Stimulated activated CD4-positive, alpha-beta T cell treated with anti-CD3 and anti-CD28 coated beads, TNF-alpha, amount 100 ng/mL, for 4 hours (primary cell): ENCODE results near the gene GRK7.
"Not testable (repeated sequence)": the region's sequence is repeated elsewhere in the genome, so short reads cannot be mapped to it uniquely, and the experiment has no call there.

Experiments used
- DNase-seq, 3 experiments: peaks; one replicate each; pipeline ENCODE4 v3.0.0-alpha.2; 2020; ENCODE audit warnings: low read depth in 3 of 3

The GRK7 gene

DNA sequence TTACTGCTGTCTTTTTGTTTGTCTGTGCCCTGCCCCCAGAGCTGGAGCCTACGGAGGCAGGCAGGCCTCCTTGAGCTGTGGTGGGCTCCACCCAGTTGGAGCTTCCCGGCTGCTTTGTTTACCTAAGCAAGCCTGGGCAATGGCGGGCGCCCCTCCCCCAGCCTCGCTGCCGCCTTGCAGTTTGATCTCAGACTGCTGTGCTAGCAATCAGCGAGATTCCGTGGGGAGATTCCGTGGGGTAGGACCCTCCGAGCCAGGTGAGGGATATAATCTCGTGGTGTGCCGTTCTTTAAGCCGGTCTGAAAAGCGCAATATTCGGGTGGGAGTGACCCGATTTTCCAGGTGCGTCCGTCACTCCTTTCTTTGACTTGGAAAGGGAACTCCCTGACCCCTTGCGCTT is 656 bp upstream of the GRK7 start:
- not testable (repeated sequence) for DNase-seq

DNA sequence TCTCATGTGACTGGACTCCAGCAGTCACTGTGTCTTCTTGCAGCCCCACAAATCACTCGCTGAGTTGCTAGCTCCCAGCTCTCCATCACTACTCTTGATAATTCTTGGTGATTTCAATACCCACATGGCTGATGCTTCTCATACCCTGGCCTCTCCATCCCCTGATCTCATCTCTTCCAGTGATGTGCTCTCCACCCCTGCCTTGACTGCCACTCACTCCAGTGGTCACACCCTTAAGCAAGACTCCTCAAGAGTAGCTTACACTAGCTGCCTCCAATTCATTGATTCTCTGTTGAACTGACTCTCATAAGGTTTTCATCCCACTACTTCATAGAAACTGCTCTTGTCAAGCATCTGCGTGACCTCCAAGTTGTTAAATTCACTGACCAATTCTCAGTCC is 837 bp downstream of the GRK7 start:
- no peak for DNase-seq

- DNase-seq = no peak
Measured at GRCh38 chr3:141764465-141764864, 1.3 kb downstream of the GRK7 start.

DNA sequence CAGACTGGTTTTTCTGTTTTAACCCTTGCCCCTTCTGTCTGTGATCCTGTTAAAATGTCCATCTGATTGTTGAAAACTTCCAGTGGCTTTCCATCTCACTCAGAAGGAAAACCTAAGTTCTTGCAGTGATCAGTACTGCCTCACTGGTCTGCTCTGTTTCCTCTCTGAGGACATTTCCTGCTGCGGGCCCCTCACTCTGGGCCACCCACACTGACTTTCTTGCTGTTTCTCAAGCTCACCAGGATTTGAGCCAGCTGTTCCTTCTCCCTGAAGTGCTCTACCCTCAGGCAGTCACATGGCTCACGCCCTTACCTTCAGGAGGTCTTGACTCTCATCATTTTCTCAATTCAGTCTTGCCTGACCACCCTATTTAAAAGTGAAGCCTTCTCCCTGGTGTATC is 1.8 kb downstream of the GRK7 start:
- DNase-seq = no peak

DNA sequence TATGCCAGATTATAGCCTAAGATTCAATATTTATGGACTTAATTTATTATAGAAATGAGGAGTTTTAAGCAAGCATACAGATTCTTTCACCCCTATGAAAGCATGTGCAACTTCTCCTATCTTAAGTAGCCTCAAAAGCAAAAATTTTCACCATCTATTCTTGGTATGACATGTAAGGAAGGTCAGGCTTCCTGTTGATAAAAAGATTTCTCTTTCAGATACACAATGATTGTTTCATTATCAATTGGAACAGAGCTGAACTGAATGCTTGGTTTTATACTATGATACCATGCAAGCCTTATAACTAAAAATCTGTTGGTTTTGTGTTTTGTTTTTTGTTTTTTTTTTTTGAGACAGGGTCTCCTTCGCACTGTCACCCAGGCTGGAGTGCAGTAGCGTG is 3.9 kb downstream of the GRK7 start:
- DNase-seq = no peak

GRCh38 chr3:141769221-141769894 is 6.2 kb downstream of the GRK7 start:
- DNase-seq = no peak

GRCh38 chr3:141773676-141774075 is 10.5 kb downstream of the GRK7 start:
- no peak for DNase-seq

DNA sequence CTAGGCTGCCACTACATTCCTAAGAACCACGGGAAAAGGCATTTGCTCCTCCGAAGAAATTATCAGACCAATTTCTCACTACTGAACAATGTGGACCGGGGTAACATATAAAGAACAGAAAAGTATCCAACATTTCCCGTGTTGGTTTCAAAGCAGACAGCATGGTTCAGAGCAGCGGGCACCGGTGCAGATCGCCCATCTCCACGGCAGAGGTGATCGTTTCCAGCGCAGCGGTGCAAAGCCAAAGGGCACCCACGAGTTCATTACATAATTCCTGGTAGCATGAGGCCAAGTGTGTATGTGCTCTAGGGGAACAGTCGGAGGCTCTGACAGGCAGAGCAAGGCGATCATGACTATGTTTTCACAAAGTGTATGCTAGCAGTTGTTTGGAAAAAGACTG is 13.2 kb downstream of the GRK7 start:
- DNase-seq = no peak

DNA sequence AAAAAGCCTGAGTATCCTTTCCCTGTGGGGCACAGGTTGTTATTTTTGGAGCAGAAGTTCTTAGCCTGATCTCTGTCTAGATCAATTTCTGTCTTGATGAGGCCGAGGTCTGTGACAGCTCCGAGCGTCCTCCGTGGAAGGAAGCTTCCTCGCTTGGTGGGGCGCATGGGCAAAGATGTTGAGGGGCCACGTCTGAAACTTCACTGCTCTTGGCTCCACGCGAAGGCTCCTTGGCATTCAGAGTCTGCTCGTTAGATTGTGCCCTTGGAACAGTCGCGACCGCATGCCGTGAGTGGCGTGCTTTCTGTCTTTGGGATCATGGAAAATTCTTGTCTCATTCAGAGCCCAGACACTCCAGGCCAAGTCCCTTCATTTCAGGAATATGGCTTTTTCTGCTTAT is 13.7 kb downstream of the GRK7 start:
- DNase-seq = no peak

DNA sequence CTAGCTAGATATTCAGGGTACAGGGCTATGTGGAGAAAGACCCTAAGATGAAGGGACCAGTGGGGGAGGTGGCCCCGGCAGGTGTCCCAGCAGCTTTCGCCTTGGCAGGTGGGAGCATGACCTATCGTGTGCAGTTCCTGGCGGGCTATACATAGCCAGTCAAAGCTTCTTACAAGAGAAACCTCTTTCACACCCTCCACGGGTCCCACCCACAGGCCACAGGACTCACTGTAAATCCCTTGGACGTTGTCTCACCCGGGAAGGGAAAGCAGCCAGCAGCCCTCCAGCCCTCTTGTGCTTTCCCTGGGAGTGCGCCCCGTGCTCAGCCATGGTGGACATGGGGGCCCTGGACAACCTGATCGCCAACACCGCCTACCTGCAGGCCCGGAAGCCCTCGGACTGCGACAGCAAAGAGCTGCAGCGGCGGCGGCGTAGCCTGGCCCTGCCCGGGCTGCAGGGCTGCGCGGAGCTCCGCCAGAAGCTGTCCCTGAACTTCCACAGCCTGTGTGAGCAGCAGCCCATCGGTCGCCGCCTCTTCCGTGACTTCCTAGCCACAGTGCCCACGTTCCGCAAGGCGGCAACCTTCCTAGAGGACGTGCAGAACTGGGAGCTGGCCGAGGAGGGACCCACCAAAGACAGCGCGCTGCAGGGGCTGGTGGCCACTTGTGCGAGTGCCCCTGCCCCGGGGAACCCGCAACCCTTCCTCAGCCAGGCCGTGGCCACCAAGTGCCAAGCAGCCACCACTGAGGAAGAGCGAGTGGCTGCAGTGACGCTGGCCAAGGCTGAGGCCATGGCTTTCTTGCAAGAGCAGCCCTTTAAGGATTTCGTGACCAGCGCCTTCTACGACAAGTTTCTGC is 15.0 kb downstream of the GRK7 start:
- DNase-seq = no peak

DNA sequence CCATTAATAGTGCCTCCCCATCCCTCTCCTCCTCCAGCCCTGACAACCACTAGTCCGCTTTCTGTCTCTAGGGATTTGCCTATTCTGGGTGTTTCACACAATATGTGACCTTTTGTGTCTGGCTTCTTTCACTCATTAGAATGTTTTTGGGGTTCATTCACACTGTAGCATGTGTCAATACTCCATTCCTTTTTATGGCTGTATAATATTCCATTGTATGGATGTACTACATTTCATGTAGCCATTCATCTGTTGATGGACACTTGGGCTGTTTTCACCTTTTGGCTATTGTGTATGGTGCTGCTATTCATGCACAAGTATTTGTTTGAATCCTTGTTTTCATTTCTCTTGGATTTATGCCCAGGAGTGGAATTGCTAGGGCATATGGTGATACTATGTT is 16.5 kb downstream of the GRK7 start:
- no peak for DNase-seq

DNA sequence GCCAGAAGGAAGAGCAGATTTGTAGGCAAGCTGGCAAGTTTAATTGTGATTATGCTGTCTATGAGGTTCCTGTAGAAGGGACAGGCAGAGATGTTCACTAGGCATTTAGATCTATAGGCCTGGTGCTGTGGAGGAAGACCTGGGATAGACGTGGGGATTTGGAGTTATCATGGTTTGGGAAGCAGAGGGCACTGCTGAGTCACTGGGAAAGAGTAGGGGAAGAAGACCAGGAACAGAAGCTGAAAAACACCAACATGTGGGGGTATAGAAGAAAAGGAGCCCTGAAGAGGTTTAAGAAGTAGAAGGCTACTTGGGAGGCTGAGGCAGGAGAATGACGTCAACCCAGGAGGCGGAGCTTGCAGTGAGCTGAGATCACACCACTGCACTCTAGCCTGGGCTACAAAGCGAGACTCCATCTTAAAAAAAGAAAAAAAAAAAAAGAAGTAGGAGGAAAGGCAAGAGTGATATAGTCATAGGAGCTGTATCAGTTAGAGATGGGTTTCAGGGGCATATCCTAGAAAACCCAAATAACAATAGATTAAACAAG is 19.3 kb downstream of the GRK7 start:
- no peak for DNase-seq

GRCh38 chr3:141783632-141784031 is 20.4 kb downstream of the GRK7 start:
- DNase-seq = no peak

GRCh38 chr3:141784096-141784495 is 20.9 kb downstream of the GRK7 start:
- DNase-seq = no peak

- no peak for DNase-seq
Measured at GRCh38 chr3:141784531-141784930, 21.3 kb downstream of the GRK7 start.

- no peak for DNase-seq
Measured at GRCh38 chr3:141788149-141788548, 24.9 kb downstream of the GRK7 start.

GRCh38 chr3:141788750-141789149 is 25.5 kb downstream of the GRK7 start:
- not testable (repeated sequence) for DNase-seq

DNA sequence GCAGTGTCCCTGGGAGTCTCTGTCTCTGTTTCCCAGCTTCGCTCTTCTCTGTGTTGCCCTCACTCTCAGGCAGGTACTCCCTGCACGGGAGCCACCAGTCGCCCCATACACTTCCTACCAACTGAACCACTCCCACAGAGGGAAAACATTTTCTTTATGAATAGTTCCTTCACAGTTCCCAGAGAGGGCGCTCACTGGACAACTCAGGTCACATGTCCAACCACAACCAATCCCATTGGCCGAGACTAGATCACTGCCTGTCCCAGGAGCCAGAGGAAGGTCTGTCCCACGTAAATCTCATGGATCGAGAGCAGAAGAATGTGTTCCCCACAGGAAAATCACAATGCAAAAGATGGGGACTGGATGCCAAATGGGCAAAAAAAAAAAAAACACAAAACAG is 26.1 kb downstream of the GRK7 start:
- no peak for DNase-seq

DNA sequence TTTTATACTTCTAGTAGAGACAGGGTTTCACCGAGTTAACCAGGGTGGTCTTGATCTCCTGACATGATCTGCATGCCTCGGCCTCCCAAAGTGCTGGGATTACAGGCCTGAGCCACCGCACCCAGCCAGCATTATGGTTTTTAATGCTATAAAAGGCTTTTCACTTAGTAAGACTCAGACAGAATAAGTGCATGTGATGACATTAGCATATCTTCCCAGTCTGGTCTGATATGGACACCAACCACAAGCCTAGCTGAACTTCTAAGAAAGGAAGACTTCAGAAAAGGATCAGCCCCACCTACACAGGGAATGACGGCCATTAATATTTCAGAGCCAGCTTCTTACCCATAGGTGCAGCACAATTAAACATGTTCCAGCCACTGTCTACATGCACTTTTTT is 27.0 kb downstream of the GRK7 start:
- DNase-seq = no peak

GRCh38 chr3:141792495-141792894 is 29.3 kb downstream of the GRK7 start:
- no peak for DNase-seq

DNA sequence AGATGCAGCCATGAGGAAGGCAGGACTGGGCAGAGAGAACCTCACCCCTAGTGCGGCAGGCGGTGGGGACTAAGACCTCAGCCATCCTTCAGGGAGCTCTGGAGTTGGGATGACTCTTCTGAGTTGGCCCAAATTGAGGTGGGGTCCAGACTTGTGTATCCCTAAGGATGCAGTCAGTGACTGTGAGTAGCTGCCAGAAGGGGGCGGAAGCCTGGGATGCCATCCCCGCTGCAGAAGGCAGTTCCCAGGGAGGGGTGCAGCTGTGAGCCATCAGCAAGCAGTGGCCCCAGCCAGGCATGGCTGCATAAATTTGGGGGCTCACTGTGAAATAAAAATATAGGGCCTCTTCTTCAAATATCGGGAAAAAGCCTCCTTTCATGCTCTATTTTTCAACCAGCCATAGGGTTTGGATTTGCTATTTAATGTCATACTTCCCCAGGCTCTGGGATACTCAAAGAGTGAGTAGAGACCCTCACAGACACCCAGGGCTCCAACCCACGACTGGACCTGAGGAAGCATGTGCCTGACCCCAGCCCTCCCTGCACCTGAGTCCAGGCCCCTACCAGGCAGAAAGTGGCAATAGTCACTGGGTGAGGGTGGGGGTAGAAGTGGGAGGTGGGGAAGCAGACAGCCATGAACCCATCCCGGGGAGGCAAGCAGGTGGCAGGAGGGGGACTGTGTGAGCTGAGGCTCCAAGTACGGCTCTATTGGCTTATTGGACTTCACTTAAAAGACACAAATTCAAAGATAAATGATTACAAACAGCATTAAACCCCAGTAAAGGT is 30.5 kb downstream of the GRK7 start:
- no peak for DNase-seq

DNA sequence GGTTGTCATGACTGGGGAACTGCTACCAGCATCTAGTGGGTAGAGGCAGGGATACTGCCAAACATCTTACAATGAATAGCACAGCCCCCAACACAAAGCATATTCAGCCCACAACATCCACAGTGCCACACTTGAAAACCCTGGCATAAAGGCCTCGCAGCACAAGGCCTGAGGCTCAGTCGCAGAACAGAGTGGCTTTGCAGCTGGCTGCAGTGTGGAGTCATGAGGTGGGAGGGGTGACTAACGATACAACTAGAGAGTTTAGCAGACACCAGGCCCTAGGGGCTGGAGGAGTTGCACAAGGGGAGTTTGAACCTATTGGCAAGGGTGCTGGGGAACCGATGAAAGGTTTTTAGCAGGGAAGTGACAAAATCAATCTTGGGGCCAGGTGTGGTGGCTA is 32.1 kb downstream of the GRK7 start:
- no peak for DNase-seq
